NCI-H2029 treated with DMSO at 0.1 percent for 48 hours (cell line): ENCODE measurements around the gene KLF11.

Source experiments
- DNase-seq: peaks from one replicate; lab custom pipeline; 2025; lab: John Stamatoyannopoulos, UW

The KLF11 gene

DNA sequence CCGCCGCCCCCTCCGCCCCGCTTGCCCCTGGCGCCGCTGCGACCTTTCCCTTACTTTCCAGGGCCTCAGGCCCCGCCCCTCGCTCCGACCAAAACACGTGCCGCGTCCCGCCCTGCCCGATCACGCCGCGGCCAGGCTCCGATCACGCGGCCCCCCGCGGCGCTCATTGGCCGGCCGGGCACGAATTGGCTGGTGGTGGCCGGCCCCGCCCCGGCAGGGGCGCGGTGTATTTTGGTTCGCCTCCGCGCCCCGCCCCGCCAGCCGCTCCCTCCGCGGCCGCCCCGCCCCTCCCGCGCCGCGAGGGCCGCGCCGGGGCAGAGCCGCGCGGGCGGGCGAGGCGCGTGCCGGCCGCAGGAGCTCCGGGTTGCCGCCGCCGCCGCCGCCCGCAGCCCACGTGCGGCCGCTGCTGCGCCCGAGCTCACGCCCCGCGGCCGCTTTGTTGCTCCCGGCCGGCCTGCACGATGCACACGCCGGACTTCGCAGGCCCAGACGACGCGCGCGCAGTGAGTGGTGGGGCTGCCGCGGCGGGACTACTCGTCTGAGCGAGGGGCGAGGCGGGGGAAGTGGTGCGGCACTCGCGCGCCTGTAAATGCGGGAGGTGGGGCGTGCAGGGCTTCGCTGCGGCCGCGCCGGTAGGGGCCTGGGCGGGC is at the start of gene KLF11:
Gene KLF11, plus strand, starts transcription at position 295 of the 650 bp plus-strand sequence. Its CDS starts 167 bp downstream, at position 462.
- DNase-seq: peak; percentile 52

DNA sequence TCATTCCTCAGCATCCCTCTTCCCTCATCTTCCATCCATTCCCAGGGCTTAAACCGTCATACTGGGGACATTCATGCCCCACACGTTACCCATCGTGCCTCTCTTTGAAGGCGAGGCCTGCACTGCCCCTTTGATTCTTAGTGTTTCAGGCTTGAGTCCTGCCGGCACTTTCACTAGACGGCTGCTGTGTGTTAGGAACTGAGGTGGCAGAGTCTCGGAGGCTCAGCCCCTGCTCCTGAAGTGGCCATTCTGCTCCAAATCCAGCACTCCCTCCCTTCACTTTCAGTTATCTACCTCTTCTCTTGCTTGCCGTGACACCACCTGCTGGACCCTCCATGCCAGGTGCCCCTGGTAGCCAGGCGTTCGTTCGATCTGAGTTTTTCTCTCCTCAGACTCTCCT is 48.9 kb upstream of the KLF11 start:
- no peak for DNase-seq

GRCh38 chr2:9995059-9995458 is 48.3 kb upstream of the KLF11 start:
- DNase-seq: no peak

- no peak for DNase-seq
Observed at GRCh38 chr2:9996321-9996720, 47.0 kb upstream of the KLF11 start.

GRCh38 chr2:9997936-9998335 is 45.4 kb upstream of the KLF11 start:
- no peak for DNase-seq

DNA sequence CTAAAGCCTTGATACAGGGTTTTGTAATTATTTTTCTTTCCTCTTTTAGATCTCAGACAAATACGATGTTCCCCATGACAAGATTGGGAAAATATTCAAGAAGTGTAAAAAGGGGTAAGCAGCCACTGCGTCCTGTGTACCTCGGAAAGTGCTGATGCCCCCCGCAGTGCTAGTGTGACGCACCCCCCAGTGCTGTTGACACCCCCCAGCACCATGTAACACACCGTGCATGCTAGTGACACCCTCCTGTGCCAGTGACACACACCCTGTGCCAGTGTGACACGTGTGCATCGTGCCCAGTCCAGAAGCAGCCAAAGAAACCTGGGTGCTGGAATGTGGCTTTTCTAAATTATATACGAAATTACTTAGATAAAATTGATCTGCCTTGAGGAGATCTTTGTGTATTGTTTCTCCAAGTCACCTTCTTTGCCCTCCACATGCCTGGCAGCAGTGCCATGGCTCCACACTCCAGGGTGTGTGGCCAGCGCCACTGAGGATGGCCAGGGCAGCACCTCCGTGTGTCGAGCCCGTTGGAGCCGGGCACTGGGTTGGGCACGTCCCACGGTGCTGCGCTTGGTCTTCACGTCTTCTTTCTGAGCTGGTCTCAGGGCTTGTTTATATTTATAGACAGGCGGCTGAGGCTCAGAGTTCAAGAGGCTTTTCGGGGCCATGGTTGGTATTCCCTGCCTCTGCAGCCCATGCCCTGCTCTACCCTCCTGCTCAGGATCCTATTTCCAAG is 44.3 kb upstream of the KLF11 start:
- DNase-seq: no peak

- DNase-seq: no peak
Observed at GRCh38 chr2:9999693-10000092, 43.7 kb upstream of the KLF11 start.

DNA sequence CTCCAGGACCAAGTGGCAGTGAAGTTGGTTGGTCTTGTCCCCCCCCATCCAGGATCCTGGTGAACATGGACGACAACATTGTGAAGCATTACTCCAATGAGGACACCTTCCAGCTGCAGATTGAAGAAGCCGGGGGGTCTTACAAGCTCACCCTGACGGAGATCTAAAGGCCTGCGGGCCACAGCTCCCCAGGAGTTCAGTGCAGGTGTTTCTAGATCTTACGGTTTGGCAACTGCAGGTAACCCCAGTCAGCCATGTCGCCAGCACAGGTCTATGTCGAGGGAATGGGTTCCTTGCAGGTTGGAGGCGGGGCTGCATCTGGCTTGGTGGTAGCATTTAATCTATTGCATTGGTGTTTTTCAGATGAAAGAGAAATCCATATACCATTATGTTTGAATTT is 42.8 kb upstream of the KLF11 start:
- DNase-seq: no peak

DNA sequence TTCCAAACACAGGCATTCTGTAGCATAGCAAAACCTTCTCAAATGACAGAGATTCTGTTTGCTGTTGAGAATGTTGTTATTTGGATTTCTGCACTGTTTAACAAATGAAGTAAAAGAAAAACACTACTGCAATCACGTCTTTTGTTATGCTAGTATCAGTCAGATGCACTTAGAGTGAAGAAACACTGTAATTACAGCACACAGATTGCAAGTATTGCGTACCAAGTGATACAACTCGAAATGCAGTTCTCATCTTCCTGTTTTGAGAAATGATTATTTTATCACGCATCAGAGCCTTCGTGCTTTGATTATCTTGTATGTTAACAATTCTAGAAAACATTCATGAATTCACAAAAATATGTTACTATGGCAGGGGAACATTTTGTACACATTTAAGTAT is 41.8 kb upstream of the KLF11 start:
- no peak for DNase-seq

DNA sequence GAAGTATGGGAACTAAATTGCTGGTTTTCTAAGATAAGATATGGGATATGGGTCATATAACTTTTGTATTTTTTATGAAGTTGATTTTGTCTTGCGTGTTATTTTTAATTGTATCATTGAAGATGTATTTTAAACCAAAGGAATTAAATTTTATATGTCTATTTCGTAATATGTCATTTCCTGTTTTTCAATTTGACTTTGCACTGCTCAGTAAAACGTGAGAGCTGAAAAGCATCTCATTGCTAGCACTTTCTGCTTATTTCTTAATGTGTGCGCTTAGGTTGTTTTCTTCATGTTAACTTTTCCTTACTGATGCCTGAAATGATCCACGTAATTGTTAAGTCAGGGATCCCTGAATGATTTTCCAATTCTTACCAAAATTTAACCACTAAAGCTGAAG is 41.2 kb upstream of the KLF11 start:
- DNase-seq: no peak

DNA sequence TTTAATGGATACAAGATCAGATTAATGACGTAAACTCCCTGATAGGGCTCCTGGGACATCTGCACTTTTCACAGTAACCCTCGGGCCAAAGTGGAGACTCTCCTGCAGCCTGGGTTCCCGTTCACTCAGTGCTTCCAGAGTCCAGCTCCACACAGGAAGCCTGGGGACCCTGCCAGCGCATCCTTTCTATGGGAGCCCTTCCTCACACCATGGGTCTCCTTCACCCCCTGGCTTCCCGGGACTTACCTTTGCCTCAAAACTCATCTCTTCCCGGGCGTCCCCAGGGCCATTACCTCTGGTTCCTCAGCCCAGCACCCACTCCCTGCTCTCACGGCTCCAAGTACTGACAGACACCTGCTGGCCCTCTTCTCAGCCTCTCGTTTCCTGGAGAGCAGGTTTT is 40.7 kb upstream of the KLF11 start:
- DNase-seq: no peak

DNA sequence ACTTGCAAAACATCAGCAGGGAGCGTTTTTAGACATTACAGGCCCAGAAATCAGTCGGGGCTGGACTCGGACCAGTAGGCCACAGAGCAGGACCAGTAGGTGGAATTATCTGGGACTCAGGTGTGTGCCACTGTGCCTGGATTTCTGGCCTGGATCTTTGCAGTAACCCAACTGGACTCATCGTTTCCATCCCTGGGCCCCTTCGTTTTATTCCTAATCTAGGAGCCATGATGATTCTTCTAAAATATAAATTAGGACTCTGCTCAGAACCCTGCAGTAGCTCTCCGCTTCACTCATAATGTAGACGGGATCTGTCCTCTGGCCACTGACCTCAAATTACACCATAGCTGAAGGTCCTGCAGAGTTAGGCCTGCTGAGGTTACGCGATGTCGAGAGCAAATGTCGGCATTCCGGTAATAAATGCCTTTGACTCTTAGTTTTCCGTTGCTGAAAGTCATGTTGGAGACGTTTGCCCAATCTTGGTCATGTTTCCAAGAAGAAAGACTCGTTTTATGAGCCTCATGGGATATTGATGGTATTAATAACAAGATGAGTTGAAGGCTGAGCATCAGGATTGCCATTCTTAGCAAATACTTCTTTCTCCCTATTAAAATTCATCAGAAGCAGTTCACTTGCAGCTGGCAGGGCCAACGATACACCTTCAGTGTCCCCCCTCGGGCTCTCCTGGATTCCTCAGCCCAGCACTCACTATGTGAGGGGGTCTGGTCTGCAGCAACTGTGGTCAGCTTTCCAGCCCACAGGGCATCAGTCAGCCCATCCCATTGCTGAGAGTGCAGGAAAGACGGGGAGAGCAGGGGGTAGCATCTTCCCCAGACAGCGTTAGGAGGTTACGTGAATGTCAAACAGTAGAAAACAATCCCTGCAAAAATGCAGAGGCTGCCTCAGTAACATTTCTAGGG is 39.9 kb upstream of the KLF11 start:
- no peak for DNase-seq

DNA sequence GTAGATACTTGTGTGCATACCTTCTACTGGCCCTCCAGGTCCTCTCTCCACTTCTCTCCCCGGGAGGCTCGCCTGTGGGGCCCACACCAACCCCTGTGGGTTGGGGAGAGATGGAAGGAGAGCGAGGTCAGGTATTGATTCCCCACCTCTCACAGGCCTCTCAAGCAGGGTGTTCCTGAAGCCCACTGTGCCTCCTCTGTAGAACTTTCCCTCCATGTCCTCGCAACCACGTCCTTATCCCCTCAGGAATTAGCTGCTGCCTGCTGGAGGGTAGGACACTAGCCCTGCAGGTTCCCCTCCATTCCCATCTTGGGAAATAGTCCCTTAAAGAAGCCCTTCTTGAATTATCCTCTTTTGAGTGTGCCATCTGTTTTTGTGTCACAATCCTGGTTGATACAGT is 38.9 kb upstream of the KLF11 start:
- no peak for DNase-seq

DNA sequence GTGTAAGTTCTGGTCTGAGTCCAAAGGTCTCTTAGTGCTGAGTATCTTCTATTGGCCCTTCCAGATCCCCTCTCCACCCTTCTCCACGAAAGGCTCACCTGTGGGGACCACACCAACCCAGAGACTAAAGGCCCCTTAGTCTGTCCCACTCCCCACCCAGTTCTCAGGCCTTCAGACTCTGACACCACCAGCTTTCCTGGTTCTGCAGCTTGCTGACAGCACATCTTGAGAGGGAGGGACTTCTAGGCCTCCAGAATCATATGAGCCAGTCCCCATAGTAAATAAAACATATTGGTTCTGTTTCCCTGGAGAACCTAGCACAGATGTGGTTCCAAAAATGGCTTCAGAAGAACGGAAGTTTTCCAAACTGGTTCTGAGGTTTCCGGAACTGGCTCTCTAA is 38.5 kb upstream of the KLF11 start:
- DNase-seq: no peak

DNA sequence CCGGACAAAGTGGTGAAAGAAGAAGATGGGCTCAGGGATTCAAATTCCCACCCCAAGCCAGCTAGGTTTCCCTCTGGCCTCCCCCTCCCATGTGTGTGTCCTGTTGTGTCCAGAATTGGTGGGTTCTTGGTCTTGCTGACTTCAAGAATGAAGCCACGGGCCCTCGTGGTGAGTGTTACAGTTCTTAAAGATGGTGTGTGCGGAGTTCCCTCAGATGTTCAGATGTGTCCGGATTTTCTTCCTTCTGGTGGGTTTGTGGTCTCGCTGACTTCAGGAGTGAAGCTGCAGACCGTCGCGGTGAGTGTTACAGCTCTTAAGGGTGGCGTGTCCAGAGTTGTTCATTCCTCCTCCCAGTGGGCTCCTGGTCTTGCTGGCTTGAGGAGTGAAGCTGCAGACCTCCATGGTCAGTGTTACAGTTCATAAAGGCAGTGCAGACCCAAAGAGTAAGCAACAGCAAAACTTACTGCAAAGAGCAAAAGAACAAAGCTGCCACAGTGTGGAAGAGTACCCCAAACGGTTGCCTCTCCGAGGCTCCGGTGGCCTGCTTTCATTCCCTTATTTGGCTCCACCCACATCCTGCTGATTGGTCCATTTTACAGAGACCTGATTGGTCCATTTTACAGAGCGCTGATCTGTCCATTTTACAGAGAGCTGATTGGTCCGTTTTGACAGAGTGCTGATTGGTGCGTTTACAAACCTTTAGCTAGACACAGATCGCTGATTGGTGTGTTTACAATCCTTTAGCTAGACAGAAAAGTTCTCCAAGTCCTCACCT is 37.7 kb upstream of the KLF11 start:
- DNase-seq: no peak

DNA sequence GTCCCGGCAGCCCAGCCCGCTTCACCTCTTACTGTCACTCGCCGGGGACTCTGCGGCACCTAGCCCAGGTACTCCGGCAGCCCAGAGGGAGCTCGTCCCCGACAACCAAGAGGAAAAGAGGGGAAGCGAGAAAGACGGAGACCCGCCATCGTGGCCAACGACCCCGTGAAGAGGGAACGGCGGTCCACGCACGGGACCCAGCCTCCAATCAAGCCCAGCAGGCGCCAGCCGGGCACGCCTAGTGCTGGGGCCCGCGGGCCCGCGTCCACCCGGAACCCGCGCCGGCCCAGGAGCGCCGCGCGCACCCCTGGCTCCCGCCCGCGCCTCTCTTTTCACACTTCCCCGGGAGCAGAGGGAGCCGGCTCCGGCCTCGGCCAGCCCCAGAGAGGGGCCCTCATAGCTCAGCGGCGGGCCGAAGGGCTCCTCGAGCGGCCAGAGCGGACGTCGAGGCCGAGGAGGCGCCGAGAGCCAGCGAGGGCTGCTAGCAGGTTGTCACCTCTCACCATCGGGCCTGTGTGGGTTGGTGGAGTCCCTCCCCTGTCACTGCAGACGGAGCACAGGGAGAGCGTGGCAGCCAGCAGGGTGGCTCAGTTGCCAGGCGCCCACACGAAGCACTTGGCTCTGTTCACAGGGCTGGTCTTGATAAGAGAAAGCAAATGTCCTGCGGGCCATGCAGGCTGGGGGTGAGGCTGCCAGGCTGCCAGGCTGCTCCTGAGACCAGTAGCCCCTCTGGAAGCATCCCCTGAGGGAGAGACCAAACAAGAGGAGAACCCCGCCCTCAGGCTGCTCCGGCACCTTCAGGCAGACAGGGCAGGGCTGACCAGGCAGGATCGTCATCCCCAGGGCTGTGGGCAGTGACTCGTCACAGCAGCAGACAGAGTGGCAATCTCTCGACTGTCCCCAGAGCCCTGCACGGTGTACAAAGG is 36.9 kb upstream of the KLF11 start:
- DNase-seq: no peak

GRCh38 chr2:10007435-10007834 is 35.9 kb upstream of the KLF11 start:
- DNase-seq: no peak

- no peak for DNase-seq
Observed at GRCh38 chr2:10007921-10008808, 35.2 kb upstream of the KLF11 start.

DNA sequence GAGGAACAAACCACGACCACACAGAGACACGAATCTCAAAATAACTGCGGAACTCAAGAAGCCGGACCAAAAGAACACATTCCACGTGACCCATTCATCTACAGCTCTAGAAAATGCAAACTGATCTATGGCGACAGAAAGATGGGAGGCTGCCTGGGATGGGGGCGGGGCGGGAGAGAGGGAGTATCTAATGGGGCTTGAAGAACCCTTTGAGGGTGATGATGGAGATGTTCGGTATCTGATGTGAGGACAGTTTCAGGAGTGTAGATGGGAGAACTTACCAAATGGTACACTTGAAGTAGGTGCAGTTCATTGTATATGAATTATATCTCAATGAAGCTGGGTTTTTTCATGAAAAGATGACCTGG is 34.6 kb upstream of the KLF11 start:
- no peak for DNase-seq

- DNase-seq: no peak
Observed at GRCh38 chr2:10009271-10009810, 34.0 kb upstream of the KLF11 start.
